Aorta (tissue), 5 donors: Measurements from ENCODE around the gene FAM219A. TPM values are rescaled to one million over a fixed set of nuclear protein-coding genes. Genes with fewer than 3 reads are reported as not detected.

Experiments used
- ATAC-seq: fragments of 200-7000 bp; cut with Tn5 transposase; one replicate; pipeline ENCODE4 v1.9.1; 2022; ENCODE audit warnings: moderate library complexity; ENCODE audit not compliant: low FRiP score
- DNase-seq, 2 donors: peaks; one replicate each; pipeline ENCODE4 v3.0.0-alpha.2; 2020
- H3K27ac ChIP-seq, 2 donors: one replicate each; pipeline ENCODE4 v1.5.1; 2013; ENCODE audit warnings: low read length in 2 of 2, mild to moderate bottlenecking in 2 of 2, moderate library complexity in 2 of 2, control low read depth in 1 of 2, inconsistent platforms in 1 of 2, low read depth in 1 of 2
- H3K27me3 ChIP-seq, 2 donors: one replicate each; pipeline ENCODE4 v1.6.1; 2013; ENCODE audit warnings: control low read depth in 1 of 2, low read length in 1 of 2, mild to moderate bottlenecking in 1 of 2, moderate library complexity in 1 of 2; ENCODE audit not compliant: insufficient read depth in 2 of 2, control insufficient read depth in 1 of 2
- H3K36me3 ChIP-seq, 2 donors: one replicate each; pipeline ENCODE4 v1.6.1; 2013; ENCODE audit warnings: control low read depth in 1 of 2, low read length in 1 of 2, mild to moderate bottlenecking in 1 of 2; ENCODE audit not compliant: insufficient read depth in 2 of 2, control insufficient read depth in 1 of 2
- H3K4me1 ChIP-seq, 2 donors: one replicate each; pipeline ENCODE4 v1.6.1; 2013; ENCODE audit warnings: low read length in 2 of 2, control low read depth in 1 of 2, mild to moderate bottlenecking in 1 of 2, moderate library complexity in 1 of 2; ENCODE audit not compliant: insufficient read depth in 2 of 2, control insufficient read depth in 1 of 2
- H3K4me3 ChIP-seq, 2 donors: one replicate each; pipeline ENCODE4 v1.5.1; 2013; ENCODE audit warnings: low read length in 2 of 2, control low read depth in 1 of 2, mild to moderate bottlenecking in 1 of 2
- H3K9me3 ChIP-seq: one replicate; pipeline ENCODE4 v1.6.1; 2013; ENCODE audit warnings: mild to moderate bottlenecking, low read length; ENCODE audit not compliant: control insufficient read depth
- WGBS, 2 donors: extraction: QIAGEN DNeasy Blood & Tissue Kit; methylation state at CpG; one replicate each; pipeline ENCODE4 v1.1.7; 2013; 5-methylcytosine and 5-hydroxymethylcytosine counted together
- intact Hi-C, 2 donors: fragments of 100-400 bp; cut with DNase I; formaldehyde crosslinking; loops; one replicate each; pipeline versions ENCODE4 v1.14.2 to v1.15.0; 2022
- polyA plus RNA-seq, 2 donors: library from polyadenylated mRNA; stranded (reverse); fragments of 200-250 nt; gene quantifications; one replicate each; pipeline ENCODE4 v1.2.3, GENCODE V29; 2013
- total RNA-seq, 2 donors: library from RNA; stranded (reverse); fragmentation: NEBNext Ultra II Directional; extraction: Animal tissue kit (Norgen Biotek cat#: 25700); gene quantifications; one replicate each; pipeline ENCODE4 v1.2.1, GENCODE V29; 2021
- donor health status: healthy with polysubstance abuse.
- donor health status: Bipolar disorder and iron deficiency.
- donor health status: DM: no; HTN: no; CAD: no.
- donor health status: DM: no; HTN: no; CAD: no.
- donor health status: DM: yes; HTN: yes; CAD: no.

FAM219A gene
- total and polyA plus RNA-seq, 4 donors, result 10.1 to 48.0 (median 27.3) TPM

DNA sequence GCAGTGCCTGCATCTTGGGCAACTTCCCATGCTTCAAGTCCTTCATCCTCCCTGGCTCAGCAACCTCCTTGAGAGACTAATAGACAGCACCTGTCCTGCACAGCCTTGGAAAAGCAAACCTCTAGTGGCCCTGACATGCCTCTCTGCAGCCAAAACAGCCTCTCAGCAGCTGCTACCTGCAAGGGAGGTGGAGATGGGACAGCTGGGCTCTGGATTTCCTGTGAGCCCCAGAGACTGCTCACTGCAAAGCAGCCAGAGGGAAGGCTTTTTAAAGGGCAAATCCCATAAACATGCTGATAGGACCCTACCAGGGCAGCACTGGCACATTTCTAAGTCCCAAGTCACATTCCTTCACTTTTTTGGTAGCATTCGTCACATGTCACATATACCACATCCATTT is 50.2 kb downstream of the FAM219A start:
- no peaks in the 10 kb centered on the region for H3K27me3 ChIP-seq
- DNase-seq, result no peak
- H3K4me3 ChIP-seq, result no peak overlapping the region
- ATAC-seq, result no peak
- intact Hi-C loops, result no loop called here
- H3K9me3 ChIP-seq, result no peaks in the 10 kb centered on the region
- peaks cover 0 to 1% of the 10 kb centered on the region in 2 donors for H3K4me1 ChIP-seq
- no peaks in the 10 kb centered on the region for H3K36me3 ChIP-seq
- no peak overlapping the region for H3K27ac ChIP-seq
- WGBS, 2 donors, result 95% methylated on average over 1 of the region's 1 CpG

DNA sequence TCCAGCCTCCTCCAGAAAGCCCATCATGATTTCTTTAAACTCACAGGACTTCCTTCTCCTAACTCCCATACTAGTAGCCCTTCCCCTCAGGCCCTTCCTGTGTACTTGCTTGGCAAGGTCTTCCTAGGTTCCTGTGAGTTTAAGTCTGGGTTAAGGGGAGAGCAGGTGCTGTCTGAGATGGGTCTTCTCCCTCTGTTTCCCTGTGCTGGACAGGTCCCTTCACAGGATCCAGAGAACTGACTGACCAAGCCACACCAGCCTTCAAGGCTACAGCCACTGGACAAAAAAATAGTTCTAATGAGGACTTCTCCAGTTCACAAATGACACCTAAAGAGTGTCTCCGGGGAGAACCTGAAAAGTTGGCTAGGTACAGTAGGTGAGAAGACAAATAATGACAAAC is 52.2 kb downstream of the FAM219A start:
- 81 to 89% methylated on average over 1 of the region's 1 CpG for WGBS, 2 donors
- no peak for ATAC-seq
- intact Hi-C loops, result no loop called here

DNA sequence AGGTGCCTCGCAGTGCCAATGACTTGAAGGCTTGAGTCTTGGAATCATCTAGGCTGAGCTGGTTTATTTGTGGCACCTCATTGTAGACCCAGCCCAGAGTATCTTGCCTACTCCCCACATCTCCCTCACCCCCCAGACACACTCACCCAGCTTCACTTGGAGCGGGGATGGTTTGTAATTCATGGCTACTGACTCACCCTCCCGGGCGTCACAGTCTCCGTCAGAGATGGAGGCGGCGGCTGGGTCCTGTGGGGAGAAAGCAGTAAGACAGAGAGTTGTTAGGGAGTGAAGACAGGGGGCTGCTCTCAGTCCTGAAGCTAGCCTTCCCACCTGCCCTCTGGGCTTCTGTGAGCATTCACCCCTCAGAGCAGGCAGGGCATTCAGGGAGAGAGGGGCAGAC is 52.7 kb downstream of the FAM219A start:
- WGBS, 2 donors, result 82 to 86% methylated on average over 7 of the region's 7 CpGs

More for the DNA sequence above, 52.2 kb downstream of the FAM219A start:
- Histone ChIP-seq H3K36me3 (peaks cover 0 to 3% of the 10 kb centered on the region in 2 donors), H3K9me3 (no peaks in the 10 kb centered on the region), H3K27ac (no peak overlapping the region), H3K4me1 (no peaks in the 10 kb centered on the region), H3K27me3 (no peaks in the 10 kb centered on the region), H3K4me3 (no peak overlapping the region)
- DNase-seq, result no peak

DNA sequence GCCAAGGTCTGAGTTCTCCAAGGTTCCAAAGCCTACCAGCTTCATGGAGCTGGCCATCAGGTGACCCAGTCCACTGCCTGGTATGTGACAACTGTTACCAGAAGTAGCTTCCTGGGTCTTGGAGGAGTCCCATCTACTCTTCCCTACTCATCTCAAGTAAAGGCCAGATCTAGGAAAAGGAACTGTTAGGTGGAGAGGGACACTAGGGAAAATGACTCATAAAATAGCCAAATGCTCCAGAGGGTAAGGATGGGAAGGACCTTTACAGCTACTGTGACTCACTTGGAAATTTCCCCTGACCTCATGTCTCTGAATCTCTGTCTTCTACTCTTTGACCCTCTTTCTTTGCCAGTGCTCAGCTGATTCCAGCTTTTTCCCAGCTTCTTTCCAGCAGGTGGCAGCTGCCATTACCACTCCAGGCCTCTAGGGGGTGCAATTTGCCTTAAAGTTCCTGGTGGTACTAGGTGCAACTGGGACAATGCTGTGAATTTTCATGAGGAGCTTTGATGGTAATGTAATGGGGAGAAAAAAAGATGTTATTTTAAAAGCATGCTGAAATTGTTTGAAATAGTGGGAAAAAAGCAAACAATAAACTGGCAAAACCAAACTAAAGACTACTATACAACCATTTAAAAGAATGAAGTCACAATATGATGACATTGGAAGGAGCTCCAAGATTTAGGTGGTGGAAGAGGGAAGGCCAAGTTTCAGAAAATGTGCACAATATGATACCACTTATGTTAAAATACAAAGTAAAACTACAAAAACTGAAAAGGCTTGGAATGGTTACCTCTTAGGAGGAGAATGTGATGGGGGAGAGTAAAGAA is 54.6 kb downstream of the FAM219A start:
- H3K4me1 ChIP-seq, result no peaks in the 10 kb centered on the region
- no peak overlapping the region for H3K4me3 ChIP-seq
- peak; percentile 65 to 88 for DNase-seq
- intact Hi-C loops, result loop anchor here (1.0 to 5.0 kb wide), 3 partner anchors 94 to 189 kb away; no protein-coding TSS in a partner anchor
- no peaks in the 10 kb centered on the region for H3K9me3 ChIP-seq
- H3K27ac ChIP-seq, result no peak overlapping the region
- H3K27me3 ChIP-seq, result no peaks in the 10 kb centered on the region
- H3K36me3 ChIP-seq, result peaks cover 0 to 3% of the 10 kb centered on the region in 2 donors
- peak; percentile 79 for ATAC-seq

More for the DNA sequence above, 52.7 kb downstream of the FAM219A start:
- Histone ChIP-seq H3K4me3 (no peak overlapping the region), H3K36me3 (peaks cover 0 to 3% of the 10 kb centered on the region in 2 donors), H3K4me1 (no peaks in the 10 kb centered on the region), H3K9me3 (no peaks in the 10 kb centered on the region), H3K27me3 (no peaks in the 10 kb centered on the region), H3K27ac (no peak overlapping the region)
- DNase-seq (no peak), ATAC-seq (no peak)
- intact Hi-C loops, result no loop called here

DNA sequence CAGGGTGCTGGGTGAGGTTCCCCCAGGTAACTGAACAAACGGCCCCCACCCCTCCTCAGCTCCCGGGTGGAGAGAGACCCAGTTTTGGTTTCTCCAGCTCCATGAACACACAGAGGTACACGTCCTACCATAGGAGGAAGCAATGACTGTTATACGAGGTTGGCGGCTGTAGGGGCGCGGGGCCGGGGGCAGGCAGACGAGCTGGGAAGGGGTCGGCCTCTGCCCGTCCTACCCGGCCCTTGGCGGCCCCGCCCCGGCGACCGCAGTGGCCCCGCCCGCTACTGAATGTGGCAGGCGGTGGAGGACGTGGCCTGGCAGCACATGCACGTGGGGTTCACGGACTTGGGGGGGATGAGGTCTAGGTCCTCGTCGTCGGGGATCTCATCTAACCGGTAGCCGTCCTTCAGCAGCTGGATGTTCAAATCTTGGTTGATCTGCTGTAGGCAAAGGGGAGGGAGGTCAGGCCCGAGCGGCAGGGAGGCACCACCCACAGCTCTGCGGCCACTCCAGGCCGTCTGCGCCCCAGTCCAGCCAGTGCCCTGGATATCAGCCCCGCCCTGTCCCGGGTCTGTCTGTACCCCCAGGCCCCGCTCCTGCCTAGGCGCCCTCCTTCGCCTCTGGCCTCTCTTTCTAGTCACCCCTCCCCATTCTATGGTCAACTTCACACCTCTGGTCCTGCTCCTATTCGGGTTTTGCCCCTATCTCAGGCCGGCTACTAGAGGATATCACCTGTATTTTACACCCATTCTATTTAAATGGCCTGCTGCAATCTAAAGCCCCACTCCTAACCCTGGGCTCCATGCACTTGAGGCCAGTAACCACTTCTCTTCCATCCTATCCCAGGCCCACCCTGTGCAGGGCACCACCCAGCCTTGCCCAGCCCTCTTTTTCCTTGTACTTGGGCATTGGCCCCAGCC is 57.4 kb downstream of the FAM219A start:
- Histone ChIP-seq H3K27ac (no peak overlapping the region), H3K36me3 (peaks cover 0 to 3% of the 10 kb centered on the region in 2 donors), H3K4me3 (no peak overlapping the region), H3K4me1 (no peaks in the 10 kb centered on the region), H3K9me3 (no peaks in the 10 kb centered on the region), H3K27me3 (no peaks in the 10 kb centered on the region)
- ATAC-seq (no peak), DNase-seq (no peak)
- intact Hi-C loops, result loop anchor here (5.0 kb wide), 2 partner anchors 96 to 191 kb away; no protein-coding TSS in a partner anchor
- 84% methylated on average over 30 to 40 of the region's 40 CpGs for WGBS, 2 donors

DNA sequence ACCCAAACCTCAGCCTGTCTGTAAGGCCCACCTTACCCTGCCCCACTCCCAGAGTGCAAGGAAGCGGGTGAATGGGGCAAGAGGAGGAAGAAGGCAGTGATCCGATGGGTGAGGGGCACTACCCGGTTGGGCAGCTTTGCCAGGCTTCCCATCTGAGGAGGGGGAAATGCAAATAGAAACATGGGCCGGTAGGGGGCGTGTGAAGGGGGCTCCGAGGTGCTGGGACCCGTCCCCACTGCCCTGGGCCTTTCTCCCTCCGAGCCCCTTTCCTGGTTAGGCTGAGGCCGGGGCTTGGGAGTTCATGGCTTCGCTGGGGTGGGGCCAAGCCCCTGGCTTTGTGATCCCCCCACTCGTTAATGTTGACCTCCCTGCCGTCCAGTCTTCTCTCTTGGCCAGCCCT is 58.1 kb downstream of the FAM219A start:
- WGBS, 2 donors, result 68 to 69% methylated on average over 12 of the region's 12 CpGs
- DNase-seq (no peak), ATAC-seq (no peak)
- Histone ChIP-seq H3K36me3 (peaks cover 0 to 3% of the 10 kb centered on the region in 2 donors), H3K27me3 (no peaks in the 10 kb centered on the region), H3K27ac (no peak overlapping the region), H3K9me3 (no peaks in the 10 kb centered on the region), H3K4me1 (no peaks in the 10 kb centered on the region), H3K4me3 (no peak overlapping the region)
- intact Hi-C loops, result loop anchor here (5.0 kb wide), 2 partner anchors 97 to 192 kb away; no protein-coding TSS in a partner anchor

DNA sequence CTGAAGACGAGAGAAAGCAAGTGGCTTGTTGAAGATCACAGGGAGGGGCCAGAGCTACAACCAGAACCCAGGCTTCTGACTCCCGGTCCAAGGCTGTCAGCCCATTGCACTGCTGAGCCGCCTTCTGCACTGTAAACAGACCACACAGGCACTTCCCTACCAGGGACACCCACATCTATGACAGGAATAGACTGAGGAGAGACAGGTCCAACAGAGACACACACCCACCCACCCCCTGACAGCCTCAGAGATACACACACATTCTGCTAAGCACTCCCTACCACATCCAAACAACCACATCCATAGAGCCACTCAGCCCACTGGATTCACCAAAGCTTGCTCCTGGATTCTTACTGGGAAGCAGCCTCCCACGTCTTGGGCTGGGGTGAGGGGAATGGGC is 58.6 kb downstream of the FAM219A start:
- Histone ChIP-seq H3K27ac (no peak overlapping the region), H3K27me3 (no peaks in the 10 kb centered on the region), H3K36me3 (peaks cover 0 to 3% of the 10 kb centered on the region in 2 donors), H3K9me3 (no peaks in the 10 kb centered on the region), H3K4me3 (no peak overlapping the region), H3K4me1 (no peaks in the 10 kb centered on the region)
- no peak for DNase-seq
- no peak for ATAC-seq
- WGBS, 2 donors, result 81 to 87% methylated on average over 4 of the region's 4 CpGs
- intact Hi-C loops, result loop anchor here (5.0 kb wide), 2 partner anchors 98 to 193 kb away; no protein-coding TSS in a partner anchor

DNA sequence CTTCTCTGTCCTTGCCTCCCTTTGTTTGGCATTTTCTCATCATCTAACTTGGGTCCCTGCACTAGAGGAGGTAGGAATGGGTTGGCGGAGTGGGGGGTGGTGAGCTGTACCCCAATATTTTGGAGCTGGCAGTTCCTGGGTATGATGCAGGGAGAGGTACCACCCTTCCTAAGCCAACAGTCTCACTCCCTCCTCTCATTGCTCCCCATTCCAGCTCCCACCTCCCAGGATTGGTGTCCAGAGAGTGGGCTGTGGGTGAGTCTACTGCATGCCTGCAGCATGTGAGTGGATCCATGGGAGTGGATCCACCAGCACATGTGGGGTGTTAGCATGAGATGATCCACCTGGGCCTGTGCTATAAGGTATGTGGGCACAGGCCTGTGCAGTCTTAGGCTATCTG is 59.5 kb downstream of the FAM219A start:
- H3K27me3 ChIP-seq, result no peaks in the 10 kb centered on the region
- peaks cover 0 to 3% of the 10 kb centered on the region in 2 donors for H3K36me3 ChIP-seq
- DNase-seq (no peak), ATAC-seq (no peak)
- H3K9me3 ChIP-seq, result no peaks in the 10 kb centered on the region
- no peaks in the 10 kb centered on the region for H3K4me1 ChIP-seq
- WGBS, 2 donors, result 85 to 100% methylated on average over 1 of the region's 1 CpG
- intact Hi-C loops, result no loop called here
- no peak overlapping the region for H3K4me3 ChIP-seq
- H3K27ac ChIP-seq, result no peak overlapping the region
